Karpas-422 (cell line): ENCODE data around the gene ERCC2. TPM values are rescaled to one million over a fixed set of nuclear protein-coding genes. Genes with fewer than 3 reads are reported as not detected.

Experiments
- DNase-seq: peaks from one replicate; pipeline ENCODE4 v3.0.0-alpha.2; 2015
- H2AFZ ChIP-seq: fragments of 200-600 bp; sonication (generic); 2 replicates; pipeline ENCODE4 v1.6.1; 2014; ENCODE audit warnings: antibody characterized with exemption, low read length, mixed read lengths
- H3K27ac ChIP-seq: fragments of 200-600 bp; sonication (generic); 2 replicates; pipeline ENCODE4 v1.5.1; 2014; ENCODE audit warnings: mild to moderate bottlenecking, low read length, moderate library complexity
- H3K27me3 ChIP-seq: fragments of 200-600 bp; sonication (generic); 2 replicates; pipeline ENCODE4 v1.6.1; 2014; ENCODE audit warnings: low read length, mixed read lengths
- H3K36me3 ChIP-seq: fragments of 200-600 bp; sonication (generic); 2 replicates; pipeline ENCODE4 v1.6.1; 2014; ENCODE audit warnings: low read length, mixed read lengths; ENCODE audit not compliant: insufficient read depth
- H3K4me1 ChIP-seq: fragments of 200-600 bp; sonication (generic); 2 replicates; pipeline ENCODE4 v1.6.1; 2014; ENCODE audit warnings: mild to moderate bottlenecking, low read length, mixed read lengths
- H3K4me2 ChIP-seq: fragments of 200-600 bp; sonication (generic); 2 replicates; pipeline ENCODE4 v1.6.1; 2014; ENCODE audit warnings: low read length, low read depth, mild to moderate bottlenecking; ENCODE audit not compliant: poor library complexity, severe bottlenecking
- H3K4me3 ChIP-seq: fragments of 200-600 bp; sonication (generic); 2 replicates; pipeline ENCODE4 v1.5.1; 2014; ENCODE audit warnings: mild to moderate bottlenecking, antibody characterized with exemption, low read length, mixed read lengths
- H3K79me2 ChIP-seq: fragments of 200-600 bp; sonication (generic); 2 replicates; pipeline ENCODE4 v1.6.1; 2014; ENCODE audit warnings: mild to moderate bottlenecking, low read length, mixed read lengths
- H3K9ac ChIP-seq: fragments of 200-600 bp; sonication (generic); 2 replicates; pipeline ENCODE4 v1.6.0; 2014; ENCODE audit warnings: low read length
- H3K9me2 ChIP-seq: fragments of 200-600 bp; sonication (generic), shearing (Covaris generic); replicated peaks from 2 replicates; pipeline ENCODE4 v1.6.0; 2014; ENCODE audit warnings: mild to moderate bottlenecking, low read length, moderate library complexity; ENCODE audit not compliant: insufficient read depth
- H3K9me3 ChIP-seq: fragments of 300-700, 200-600 bp; sonication (generic); 2 replicates; pipeline ENCODE4 v1.6.1; 2014; ENCODE audit warnings: low read length, mixed read lengths
- H4K20me1 ChIP-seq: fragments of 200-600 bp; sonication (generic); 2 replicates; pipeline ENCODE4 v1.6.1; 2014; ENCODE audit warnings: mild to moderate bottlenecking, antibody characterized with exemption, low read length, low read depth; ENCODE audit not compliant: insufficient read depth
- total RNA-seq: library from RNA; depleted of rRNA; stranded (reverse); fragments of >200 nt; shearing (Covaris generic); gene quantifications from 2 replicates; pipeline ENCODE4 v1.2.3, GENCODE V29; 2014; ENCODE audit warnings: low replicate concordance

Gene ERCC2
- total RNA-seq, 1 experiment from 2014 or later, result 23.4 TPM

DNA sequence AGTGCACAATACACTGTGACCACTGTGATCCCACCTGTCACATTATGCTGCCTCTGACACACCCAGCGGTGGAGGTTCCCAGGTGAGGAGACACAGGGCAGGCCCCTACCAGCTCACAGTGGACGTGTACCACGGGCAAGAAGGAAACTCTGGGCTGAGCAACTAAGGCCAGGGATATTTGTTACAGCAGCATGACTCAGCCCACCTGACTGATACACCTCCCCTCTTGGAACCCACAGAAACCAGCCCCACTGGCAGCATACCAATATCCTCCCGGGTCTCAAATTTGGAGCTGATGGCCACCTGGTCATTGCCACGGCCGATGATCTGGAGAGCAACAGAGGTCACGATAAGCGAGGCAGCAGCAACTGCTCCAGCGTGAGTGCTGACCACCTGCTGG is 15.0 kb downstream of the ERCC2 start:
- H3K27ac ChIP-seq, result no peak overlapping the region
- H3K27me3 ChIP-seq, result no peaks in the 10 kb centered on the region
- H3K79me2 ChIP-seq, result no peaks in the 10 kb centered on the region
- H3K9ac ChIP-seq, result no peak overlapping the region
- no peak overlapping the region for H3K4me2 ChIP-seq
- H3K36me3 ChIP-seq, result peaks cover 5% of the 10 kb centered on the region; the same call in 1 of the 2 replicates
- no peaks in the 10 kb centered on the region for H4K20me1 ChIP-seq
- DNase-seq, result no peak
- no peaks in the 10 kb centered on the region for H3K9me2 ChIP-seq
- H3K4me3 ChIP-seq, result no peak overlapping the region
- H3K4me1 ChIP-seq, result no peaks in the 10 kb centered on the region
- H3K9me3 ChIP-seq, result no peaks in the 10 kb centered on the region
- H2AFZ ChIP-seq, result no peak overlapping the region

DNA sequence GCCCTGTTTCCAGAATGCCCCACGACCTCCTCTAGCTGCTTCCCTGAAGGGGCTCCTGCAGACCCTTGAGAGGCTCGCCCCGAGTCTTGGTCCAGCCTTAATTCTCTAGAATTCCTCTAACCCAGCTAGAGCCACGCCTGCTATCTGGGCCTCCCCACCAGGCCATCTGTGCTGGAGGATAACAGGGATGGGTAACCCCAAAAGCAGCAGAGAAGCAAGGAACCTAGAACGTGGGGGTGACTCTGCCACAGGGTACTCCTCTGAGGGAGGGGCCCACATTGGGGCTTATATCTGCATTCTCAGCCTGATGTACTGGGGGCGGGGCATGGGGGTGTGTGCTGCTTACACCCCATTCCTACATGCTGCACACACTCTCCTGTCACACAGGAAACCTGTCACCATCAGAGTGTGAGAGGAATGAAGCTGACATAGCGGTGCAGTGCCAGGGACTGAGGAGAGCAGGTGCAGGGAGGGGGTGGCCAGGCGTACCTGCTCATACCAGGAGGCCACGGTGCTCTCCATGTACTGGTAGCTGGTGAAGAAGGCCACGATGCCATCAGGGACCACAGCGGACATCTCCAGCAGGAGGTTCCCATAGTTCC is 16.0 kb downstream of the ERCC2 start:
- Histone ChIP-seq H3K4me3 (no peak overlapping the region), H3K36me3 (peaks cover 5% of the 10 kb centered on the region; the same call in 1 of the 2 replicates), H3K79me2 (no peaks in the 10 kb centered on the region), H2AFZ (no peak overlapping the region), H3K27ac (no peak overlapping the region), H3K9ac (no peak overlapping the region), H3K9me3 (no peaks in the 10 kb centered on the region), H3K4me2 (no peak overlapping the region), H3K27me3 (no peaks in the 10 kb centered on the region), H4K20me1 (0 out of 2 replicates have a peak, but pooled peaks cover 2% of the 10 kb centered on the region), H3K9me2 (no peaks in the 10 kb centered on the region), H3K4me1 (no peaks in the 10 kb centered on the region)
- no peak for DNase-seq

DNA sequence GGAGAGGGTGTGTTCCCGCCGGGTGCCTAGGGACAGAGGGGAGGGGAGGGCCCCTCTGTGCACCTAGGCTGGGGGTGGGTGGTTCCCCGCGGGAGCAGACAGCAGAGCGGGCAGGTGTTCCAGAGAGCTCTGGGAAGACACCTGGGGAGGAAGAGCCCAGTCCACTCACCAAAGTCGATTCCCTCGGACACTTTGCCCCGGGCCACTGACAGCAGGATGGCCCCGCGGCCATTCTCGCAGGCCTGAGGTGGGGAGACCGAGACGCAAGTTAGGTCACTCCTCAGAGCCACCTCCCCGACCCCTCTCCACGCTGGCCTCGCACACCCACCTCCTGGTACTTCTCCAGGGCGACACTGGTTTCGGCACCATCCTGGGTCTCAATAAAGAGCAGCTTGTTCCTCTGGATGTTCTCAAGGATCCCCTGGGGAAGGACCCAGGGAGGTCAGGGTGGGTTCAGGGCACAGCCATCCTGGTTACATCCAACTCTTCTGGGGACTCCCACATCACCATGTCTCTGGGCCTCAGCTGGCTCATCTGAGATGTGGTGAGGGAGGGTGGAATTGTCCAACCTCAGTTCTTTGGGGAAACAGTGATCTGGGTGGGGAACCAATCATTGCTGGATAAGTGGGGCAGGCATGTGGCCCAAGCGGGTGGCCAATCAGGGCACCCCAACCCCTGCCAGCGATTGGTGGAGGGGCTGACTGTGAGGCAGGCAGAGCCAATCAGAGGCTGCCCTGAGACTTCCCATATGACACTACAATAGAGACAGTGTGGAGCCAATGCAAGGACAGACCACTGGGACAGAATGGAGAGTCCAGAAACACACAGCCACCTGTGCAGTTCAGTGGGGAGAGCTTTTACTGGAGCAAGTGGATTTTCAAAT is 17.2 kb downstream of the ERCC2 start:
- no peaks in the 10 kb centered on the region for H3K27me3 ChIP-seq
- no peaks in the 10 kb centered on the region for H3K4me1 ChIP-seq
- H4K20me1 ChIP-seq, result 0 out of 2 replicates have a peak, but pooled peaks cover 2% of the 10 kb centered on the region
- no peaks in the 10 kb centered on the region for H3K9me2 ChIP-seq
- no peak overlapping the region for H3K4me3 ChIP-seq
- peaks cover 5% of the 10 kb centered on the region; the same call in 1 of the 2 replicates for H3K36me3 ChIP-seq
- H3K79me2 ChIP-seq, result no peaks in the 10 kb centered on the region
- DNase-seq, result peak; percentile 74
- no peaks in the 10 kb centered on the region for H3K9me3 ChIP-seq
- no peak overlapping the region for H2AFZ ChIP-seq
- H3K4me2 ChIP-seq, result no peak overlapping the region
- H3K27ac ChIP-seq, result no peak overlapping the region
- H3K9ac ChIP-seq, result no peak overlapping the region

DNA sequence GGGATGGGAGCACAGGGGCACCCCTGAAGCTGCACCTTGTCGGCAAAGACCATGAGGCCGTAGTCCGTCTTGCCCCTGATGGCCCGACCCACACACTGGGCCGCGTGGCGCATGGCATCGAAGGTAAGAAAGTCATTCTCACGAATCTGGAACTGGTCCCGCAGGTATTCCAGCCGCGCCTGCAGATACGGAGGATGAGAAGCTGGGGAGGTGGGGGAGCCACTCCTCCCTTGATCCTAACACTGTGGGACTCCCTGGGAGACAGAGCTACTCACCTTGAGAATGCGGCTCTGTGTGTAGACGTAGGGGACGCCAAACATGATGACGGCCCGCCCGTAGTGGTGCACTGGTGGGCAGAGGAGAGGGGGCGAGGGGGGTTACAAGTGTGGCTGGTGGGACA is 17.9 kb downstream of the ERCC2 start:
- Histone ChIP-seq H3K4me1 (no peaks in the 10 kb centered on the region), H3K27ac (no peak overlapping the region), H3K9me3 (no peaks in the 10 kb centered on the region), H2AFZ (no peak overlapping the region), H3K79me2 (no peaks in the 10 kb centered on the region), H3K4me3 (no peak overlapping the region), H3K9ac (no peak overlapping the region), H3K4me2 (no peak overlapping the region), H4K20me1 (0 out of 2 replicates have a peak, but pooled peaks cover 2% of the 10 kb centered on the region), H3K27me3 (no peaks in the 10 kb centered on the region), H3K9me2 (no peaks in the 10 kb centered on the region), H3K36me3 (peaks cover 5% of the 10 kb centered on the region; the same call in 1 of the 2 replicates)
- DNase-seq, result no peak

DNA sequence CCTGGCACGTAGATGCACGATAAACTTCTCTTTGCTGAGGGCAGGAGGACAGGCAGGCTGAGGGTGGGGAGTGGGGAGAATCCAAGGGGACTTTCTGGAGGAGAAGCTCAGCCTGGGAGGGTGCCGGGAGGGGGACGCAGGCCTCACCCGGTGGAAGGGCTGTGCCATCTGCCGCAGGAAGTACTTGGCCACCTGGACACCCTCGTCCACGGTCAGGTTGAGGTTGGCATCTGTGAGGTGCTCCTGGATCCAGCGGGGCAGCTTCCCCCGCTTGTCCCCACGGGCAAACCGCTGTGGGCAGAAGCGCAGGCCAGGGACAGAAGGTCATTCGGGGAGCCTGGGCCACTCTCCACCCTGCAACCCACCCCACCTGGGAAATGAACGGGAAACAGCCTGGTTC is 18.3 kb downstream of the ERCC2 start:
- H3K79me2 ChIP-seq, result no peaks in the 10 kb centered on the region
- H3K9me3 ChIP-seq, result no peaks in the 10 kb centered on the region
- no peak overlapping the region for H3K4me2 ChIP-seq
- no peak overlapping the region for H2AFZ ChIP-seq
- H3K9me2 ChIP-seq, result no peaks in the 10 kb centered on the region
- peaks cover 5% of the 10 kb centered on the region; the same call in 1 of the 2 replicates for H3K36me3 ChIP-seq
- H3K9ac ChIP-seq, result no peak overlapping the region
- no peak overlapping the region for H3K4me3 ChIP-seq
- no peak for DNase-seq
- 0 out of 2 replicates have a peak, but pooled peaks cover 2% of the 10 kb centered on the region for H4K20me1 ChIP-seq
- no peak overlapping the region for H3K27ac ChIP-seq
- no peaks in the 10 kb centered on the region for H3K4me1 ChIP-seq
- H3K27me3 ChIP-seq, result no peaks in the 10 kb centered on the region

DNA sequence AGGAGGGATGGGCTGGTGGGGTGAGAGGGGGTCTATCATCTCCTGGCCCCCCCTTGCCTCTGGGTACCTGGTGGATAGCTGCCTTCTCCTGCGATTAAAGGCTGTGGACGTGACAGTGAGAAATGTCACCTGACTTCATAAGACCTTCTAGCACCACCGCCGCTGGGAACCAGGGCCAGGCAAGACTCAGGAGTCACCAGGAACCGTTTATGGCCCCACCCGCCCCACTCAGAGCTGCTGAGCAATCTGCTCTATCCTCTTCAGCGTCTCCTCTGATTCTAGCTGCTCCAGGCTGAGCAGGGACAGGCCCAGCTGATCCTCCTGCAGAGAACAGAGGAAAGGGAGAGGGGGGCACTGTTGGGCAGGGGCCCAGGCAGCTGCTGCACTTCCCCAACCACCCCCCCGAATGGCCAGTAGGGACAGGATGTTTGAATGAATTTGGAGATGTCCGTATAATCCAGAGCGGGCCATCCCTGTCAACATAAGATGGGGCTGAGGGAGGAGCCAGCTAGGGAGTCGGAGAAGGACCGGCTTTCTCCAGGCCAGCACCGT is 18.9 kb downstream of the ERCC2 start:
- H3K27ac ChIP-seq, result no peak overlapping the region
- H4K20me1 ChIP-seq, result 0 out of 2 replicates have a peak, but pooled peaks cover 2% of the 10 kb centered on the region
- no peak overlapping the region for H2AFZ ChIP-seq
- H3K27me3 ChIP-seq, result no peaks in the 10 kb centered on the region
- no peak overlapping the region for H3K9ac ChIP-seq
- H3K79me2 ChIP-seq, result no peaks in the 10 kb centered on the region
- H3K4me1 ChIP-seq, result no peaks in the 10 kb centered on the region
- H3K9me3 ChIP-seq, result no peaks in the 10 kb centered on the region
- no peak for DNase-seq
- no peak overlapping the region for H3K4me2 ChIP-seq
- H3K36me3 ChIP-seq, result peaks cover 5% of the 10 kb centered on the region; the same call in 1 of the 2 replicates
- H3K4me3 ChIP-seq, result no peak overlapping the region
- no peaks in the 10 kb centered on the region for H3K9me2 ChIP-seq

DNA sequence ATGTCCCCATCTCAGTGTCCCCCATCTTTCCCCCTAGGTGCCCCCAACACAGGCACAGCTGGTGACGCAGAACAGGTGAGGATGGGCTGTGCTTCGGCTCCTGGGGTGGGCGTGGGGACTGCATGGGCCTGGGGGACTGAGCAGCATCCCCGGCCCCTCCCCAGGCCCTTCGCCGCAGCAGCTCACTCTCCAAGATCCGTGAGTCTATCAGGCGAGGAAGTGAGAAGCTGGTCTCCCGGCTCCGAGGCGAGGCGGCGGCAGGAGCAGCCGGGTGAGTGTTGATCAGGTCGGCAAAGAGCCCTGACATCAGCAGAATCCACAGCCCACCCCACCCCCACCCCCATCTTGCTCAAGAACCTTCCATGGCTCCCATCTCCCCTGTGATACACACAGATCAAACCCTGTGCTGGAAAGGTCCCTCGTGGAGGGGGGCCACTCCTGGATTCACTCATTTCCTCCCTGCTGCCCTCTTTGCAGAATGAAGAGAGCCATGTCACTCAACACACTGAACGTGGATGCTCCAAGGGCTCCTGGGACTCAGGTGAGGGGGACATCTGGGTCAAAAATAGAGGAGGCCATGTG is 19.8 kb downstream of the ERCC2 start:
- 0 out of 2 replicates have a peak, but pooled peaks cover 2% of the 10 kb centered on the region for H3K36me3 ChIP-seq
- no peaks in the 10 kb centered on the region for H3K4me1 ChIP-seq
- H4K20me1 ChIP-seq, result 0 out of 2 replicates have a peak, but pooled peaks cover 2% of the 10 kb centered on the region
- H2AFZ ChIP-seq, result no peak overlapping the region
- H3K9me3 ChIP-seq, result no peaks in the 10 kb centered on the region
- DNase-seq, result no peak
- no peak overlapping the region for H3K4me3 ChIP-seq
- no peak overlapping the region for H3K27ac ChIP-seq
- no peak overlapping the region for H3K4me2 ChIP-seq
- H3K9me2 ChIP-seq, result no peaks in the 10 kb centered on the region
- no peak overlapping the region for H3K9ac ChIP-seq
- no peaks in the 10 kb centered on the region for H3K27me3 ChIP-seq
- no peaks in the 10 kb centered on the region for H3K79me2 ChIP-seq
